Panc1 (cell line): ENCODE data around the gene ZCCHC7.
"Not testable (repeated sequence)": the region's sequence is repeated elsewhere in the genome, so short reads cannot be mapped to it uniquely, and the experiment has no call there.

Experiments used
- POLR2AphosphoS5 ChIP-seq: IDR thresholded peaks from 2 replicates; pipeline ENCODE4 v1.6.1; 2012; ENCODE audit warnings: mild to moderate bottlenecking, low read depth, low read length, moderate library complexity
- SIN3A ChIP-seq: IDR thresholded peaks from 2 replicates; pipeline ENCODE4 v1.6.1; 2012; ENCODE audit warnings: low read depth, mild to moderate bottlenecking, low read length, moderate library complexity, borderline replicate concordance; ENCODE audit not compliant: insufficient read depth
- TCF7L2 ChIP-seq: IDR thresholded peaks from 2 replicates; pipeline ENCODE4 v1.6.1; 2011; ENCODE audit warnings: mild to moderate bottlenecking, low read depth, low read length, inconsistent platforms
- TF ChIP-seq, protein P1 (sequence below): fragments of 450-650 bp; IDR thresholded peaks from 2 replicates; pipeline ENCODE4 v1.5.1; 2017; ENCODE audit warnings: mild to moderate bottlenecking
- TF ChIP-seq, protein P2 (sequence below), 2 experiments: IDR thresholded peaks; 2 replicates each; pipeline ENCODE4 v1.6.1; 2011 to 2012; ENCODE audit warnings: low read depth in 2 of 2, control low read depth in 1 of 2, low read length in 1 of 2, mild to moderate bottlenecking in 1 of 2, moderate library complexity in 1 of 2; ENCODE audit not compliant: insufficient read depth in 1 of 2

- TF ChIP-seq, protein P1, sequence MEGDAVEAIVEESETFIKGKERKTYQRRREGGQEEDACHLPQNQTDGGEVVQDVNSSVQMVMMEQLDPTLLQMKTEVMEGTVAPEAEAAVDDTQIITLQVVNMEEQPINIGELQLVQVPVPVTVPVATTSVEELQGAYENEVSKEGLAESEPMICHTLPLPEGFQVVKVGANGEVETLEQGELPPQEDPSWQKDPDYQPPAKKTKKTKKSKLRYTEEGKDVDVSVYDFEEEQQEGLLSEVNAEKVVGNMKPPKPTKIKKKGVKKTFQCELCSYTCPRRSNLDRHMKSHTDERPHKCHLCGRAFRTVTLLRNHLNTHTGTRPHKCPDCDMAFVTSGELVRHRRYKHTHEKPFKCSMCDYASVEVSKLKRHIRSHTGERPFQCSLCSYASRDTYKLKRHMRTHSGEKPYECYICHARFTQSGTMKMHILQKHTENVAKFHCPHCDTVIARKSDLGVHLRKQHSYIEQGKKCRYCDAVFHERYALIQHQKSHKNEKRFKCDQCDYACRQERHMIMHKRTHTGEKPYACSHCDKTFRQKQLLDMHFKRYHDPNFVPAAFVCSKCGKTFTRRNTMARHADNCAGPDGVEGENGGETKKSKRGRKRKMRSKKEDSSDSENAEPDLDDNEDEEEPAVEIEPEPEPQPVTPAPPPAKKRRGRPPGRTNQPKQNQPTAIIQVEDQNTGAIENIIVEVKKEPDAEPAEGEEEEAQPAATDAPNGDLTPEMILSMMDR: not testable (repeated sequence)
- TF ChIP-seq TCF7L2, POLR2AphosphoS5, SIN3A: not testable (repeated sequence)
- TF ChIP-seq, protein P2, sequence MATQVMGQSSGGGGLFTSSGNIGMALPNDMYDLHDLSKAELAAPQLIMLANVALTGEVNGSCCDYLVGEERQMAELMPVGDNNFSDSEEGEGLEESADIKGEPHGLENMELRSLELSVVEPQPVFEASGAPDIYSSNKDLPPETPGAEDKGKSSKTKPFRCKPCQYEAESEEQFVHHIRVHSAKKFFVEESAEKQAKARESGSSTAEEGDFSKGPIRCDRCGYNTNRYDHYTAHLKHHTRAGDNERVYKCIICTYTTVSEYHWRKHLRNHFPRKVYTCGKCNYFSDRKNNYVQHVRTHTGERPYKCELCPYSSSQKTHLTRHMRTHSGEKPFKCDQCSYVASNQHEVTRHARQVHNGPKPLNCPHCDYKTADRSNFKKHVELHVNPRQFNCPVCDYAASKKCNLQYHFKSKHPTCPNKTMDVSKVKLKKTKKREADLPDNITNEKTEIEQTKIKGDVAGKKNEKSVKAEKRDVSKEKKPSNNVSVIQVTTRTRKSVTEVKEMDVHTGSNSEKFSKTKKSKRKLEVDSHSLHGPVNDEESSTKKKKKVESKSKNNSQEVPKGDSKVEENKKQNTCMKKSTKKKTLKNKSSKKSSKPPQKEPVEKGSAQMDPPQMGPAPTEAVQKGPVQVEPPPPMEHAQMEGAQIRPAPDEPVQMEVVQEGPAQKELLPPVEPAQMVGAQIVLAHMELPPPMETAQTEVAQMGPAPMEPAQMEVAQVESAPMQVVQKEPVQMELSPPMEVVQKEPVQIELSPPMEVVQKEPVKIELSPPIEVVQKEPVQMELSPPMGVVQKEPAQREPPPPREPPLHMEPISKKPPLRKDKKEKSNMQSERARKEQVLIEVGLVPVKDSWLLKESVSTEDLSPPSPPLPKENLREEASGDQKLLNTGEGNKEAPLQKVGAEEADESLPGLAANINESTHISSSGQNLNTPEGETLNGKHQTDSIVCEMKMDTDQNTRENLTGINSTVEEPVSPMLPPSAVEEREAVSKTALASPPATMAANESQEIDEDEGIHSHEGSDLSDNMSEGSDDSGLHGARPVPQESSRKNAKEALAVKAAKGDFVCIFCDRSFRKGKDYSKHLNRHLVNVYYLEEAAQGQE (IDR thresholded peaks at IDR 0.05; ENCODE audit: insufficient read depth in 1 of 2, low read depth in 2 of 2, low read length in 1 of 2): not testable (repeated sequence)
These were observed 515 bp downstream of the ZCCHC7 start for GRCh38 chr9:37120843-37121335.
